CD4-positive, alpha-beta T cell treated with Interleukin-17A for 4 hours (primary cell): Measurements from ENCODE around the gene ZKSCAN4.

Experiments
- DNase-seq: peaks from one replicate; pipeline ENCODE4 v3.0.0-alpha.2; 2020; ENCODE audit warnings: mixed read lengths

ZKSCAN4 gene

GRCh38 chr6:28248916-28249315, 3.2 kb downstream of the ZKSCAN4 start:
- DNase-seq, result no peak

GRCh38 chr6:28245206-28245941, 6.7 kb downstream of the ZKSCAN4 start:
- DNase-seq, result no peak

GRCh38 chr6:28243946-28244345, 8.1 kb downstream of the ZKSCAN4 start:
- DNase-seq, result no peak

DNA sequence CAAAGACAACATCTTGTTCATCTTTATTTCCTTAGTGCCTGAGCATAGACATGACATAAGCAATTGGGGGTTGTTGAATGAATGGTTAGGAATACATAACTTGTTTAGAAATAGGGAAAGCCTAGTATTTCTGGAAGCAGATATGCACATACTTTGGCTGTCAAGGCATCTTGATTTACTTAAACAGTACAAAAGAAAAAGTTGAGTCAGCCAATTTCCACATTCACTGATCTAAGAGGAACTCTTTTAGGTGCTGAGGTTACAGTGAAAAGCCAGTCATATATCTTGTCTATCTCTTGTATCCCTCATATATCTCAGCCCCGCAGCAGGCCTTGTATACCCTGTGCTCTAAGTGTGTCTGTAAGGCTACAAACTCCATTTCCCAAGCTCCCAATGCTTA, 11.6 kb downstream of the ZKSCAN4 start:
- DNase-seq, result no peak

DNA sequence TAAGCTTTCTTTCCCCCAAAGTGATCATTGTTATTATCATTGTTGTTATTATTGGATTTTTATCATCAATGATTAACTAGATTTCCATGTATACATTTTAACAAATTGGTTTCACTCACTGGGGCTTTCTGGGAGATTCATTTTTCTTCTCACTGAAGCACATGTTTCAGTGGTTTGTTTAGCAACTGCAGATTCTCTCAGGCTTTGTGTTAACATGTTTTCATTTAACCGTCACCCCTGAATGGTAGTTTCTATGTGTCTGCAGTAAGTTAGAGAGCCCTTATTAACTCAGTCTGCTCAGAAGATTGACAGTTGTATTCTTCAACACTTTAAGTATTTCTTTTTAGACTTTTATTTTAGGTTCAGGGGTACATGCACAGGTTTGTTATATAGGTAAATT, 12.4 kb downstream of the ZKSCAN4 start:
- DNase-seq, result no peak

- DNase-seq, result no peak
Measured at GRCh38 chr6:28235912-28236452, 16.1 kb downstream of the ZKSCAN4 start.

DNA sequence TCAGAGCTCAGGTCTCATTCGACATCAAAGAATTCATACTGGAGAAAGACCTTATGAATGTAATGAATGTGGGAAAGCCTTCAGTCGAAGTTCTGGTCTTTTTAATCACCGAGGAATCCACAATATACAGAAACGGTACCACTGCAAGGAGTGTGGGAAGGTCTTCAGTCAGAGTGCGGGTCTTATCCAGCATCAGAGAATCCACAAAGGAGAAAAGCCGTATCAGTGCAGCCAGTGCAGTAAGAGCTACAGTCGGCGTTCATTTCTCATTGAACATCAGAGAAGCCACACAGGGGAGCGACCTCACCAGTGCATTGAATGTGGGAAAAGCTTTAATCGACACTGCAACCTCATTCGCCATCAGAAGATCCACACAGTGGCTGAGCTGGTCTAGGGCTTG, 19.3 kb downstream of the ZKSCAN4 start:
- no peak for DNase-seq

DNA sequence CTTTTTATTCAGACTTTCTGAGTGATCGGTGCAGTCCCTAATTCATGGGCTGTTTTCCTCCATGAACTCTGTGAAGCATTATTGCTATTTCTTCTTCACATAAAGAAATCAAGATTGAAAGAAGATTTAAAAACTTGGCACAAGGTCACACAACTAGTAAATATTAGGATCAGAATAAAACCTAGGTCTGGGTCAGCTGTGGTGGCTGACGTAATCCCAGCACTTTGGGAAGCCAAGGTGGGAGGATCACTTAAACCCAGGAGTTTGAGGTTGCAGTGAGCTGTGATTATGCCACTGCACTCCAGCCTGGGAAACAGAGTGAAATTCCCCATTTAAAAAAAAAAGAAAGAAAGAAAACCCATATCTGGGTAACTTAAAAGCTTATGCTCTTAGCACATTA, 25.6 kb downstream of the ZKSCAN4 start:
- no peak for DNase-seq

DNA sequence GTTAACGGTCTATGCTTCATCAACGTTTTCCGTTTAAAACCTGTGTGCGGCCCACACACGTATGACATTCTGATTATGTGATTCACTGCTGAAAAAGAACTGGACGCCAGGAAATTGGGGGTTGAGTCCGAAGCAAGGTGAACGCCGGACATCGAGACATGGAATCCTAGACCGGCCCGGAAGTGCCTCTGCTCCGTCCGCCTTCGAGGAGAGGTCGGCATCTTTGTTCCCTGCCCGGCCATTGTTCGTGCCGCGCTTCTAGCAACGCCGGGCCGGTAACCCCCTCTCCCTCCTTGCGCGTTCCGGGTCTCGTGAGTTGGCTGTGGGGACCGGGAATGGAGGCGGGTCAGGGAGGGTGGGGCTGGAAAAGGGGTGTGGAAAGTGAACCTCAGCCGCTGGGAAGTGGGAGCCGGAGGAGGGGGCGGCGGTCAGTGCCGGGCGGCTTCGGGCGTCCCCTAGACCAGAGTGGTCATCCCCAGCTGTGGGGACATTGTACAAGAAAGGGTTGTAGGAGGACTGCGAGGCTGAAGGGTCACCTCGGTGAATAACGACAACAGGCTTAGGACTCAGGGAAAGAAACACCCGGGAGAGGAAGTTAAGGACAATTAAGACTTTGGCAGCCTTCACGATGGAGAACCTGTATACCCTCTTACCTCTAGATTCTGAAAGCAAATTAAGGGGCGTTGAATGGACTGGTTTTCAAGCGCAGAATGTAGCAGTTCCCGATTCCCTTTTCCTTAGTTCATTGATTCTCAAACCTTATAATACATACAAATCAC, 26.8 kb downstream of the ZKSCAN4 start, which contains the start of gene ZSCAN9:
Gene ZSCAN9 (plus strand): TSS at position 220 of the 779 bp plus-strand sequence. CDS start 1,810 bp downstream, outside the sequence.
- DNase-seq, result peak; percentile 36

DNA sequence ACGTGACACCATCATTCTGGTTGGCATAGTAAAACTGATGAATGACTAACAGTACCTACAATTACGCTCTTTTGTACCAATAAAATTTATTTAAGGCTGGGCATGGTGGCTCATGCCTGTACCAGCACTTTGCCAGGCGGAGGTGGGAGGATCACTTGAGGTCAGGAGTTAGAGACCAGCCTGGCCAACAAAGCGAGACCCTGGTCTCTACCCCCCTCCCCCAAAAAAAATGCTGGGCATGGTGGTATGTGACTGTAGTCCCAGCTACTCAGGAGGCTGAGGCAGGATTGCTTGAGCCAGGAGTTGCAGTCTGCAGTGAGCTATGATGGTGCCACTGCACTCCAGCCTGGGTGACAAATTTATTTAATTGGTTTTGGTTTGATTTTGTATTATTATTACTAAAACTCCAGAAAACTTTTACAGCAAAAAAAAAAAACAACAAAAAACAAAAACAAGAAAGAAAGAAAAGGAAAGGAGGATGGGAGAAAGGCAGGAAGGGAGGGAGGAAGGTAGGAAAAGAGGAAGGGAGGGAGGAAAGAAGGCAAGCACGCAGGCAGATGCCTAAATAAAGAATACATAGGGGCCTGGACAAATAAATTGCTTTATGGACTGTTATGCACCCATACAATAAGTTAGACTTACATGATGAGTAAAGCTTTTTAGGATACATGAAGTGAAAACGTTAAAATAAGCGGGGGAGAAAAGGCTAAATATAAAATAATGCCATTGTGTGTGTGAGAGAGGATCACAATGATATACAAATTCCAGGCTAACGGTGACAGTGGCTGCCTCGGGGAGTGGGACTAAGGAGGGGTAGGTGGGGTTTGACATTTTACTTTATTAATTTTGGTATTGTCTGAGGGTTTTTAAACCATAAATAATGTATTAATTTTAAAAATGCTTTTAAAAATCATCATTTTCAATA, 27.7 kb downstream of the ZKSCAN4 start:
- no peak for DNase-seq

GRCh38 chr6:28220257-28221133, 31.6 kb downstream of the ZKSCAN4 start:
- DNase-seq, result no peak

- DNase-seq, result peak; percentile 37
Measured at GRCh38 chr6:28218312-28219248, 33.5 kb downstream of the ZKSCAN4 start.

- DNase-seq, result no peak
Measured at GRCh38 chr6:28217890-28218289, 34.2 kb downstream of the ZKSCAN4 start.

GRCh38 chr6:28215425-28215824, 36.6 kb downstream of the ZKSCAN4 start:
- no peak for DNase-seq

- no peak for DNase-seq
Measured at GRCh38 chr6:28213213-28213523, 38.9 kb downstream of the ZKSCAN4 start.

GRCh38 chr6:28212510-28213212, 39.4 kb downstream of the ZKSCAN4 start:
- no peak for DNase-seq

DNA sequence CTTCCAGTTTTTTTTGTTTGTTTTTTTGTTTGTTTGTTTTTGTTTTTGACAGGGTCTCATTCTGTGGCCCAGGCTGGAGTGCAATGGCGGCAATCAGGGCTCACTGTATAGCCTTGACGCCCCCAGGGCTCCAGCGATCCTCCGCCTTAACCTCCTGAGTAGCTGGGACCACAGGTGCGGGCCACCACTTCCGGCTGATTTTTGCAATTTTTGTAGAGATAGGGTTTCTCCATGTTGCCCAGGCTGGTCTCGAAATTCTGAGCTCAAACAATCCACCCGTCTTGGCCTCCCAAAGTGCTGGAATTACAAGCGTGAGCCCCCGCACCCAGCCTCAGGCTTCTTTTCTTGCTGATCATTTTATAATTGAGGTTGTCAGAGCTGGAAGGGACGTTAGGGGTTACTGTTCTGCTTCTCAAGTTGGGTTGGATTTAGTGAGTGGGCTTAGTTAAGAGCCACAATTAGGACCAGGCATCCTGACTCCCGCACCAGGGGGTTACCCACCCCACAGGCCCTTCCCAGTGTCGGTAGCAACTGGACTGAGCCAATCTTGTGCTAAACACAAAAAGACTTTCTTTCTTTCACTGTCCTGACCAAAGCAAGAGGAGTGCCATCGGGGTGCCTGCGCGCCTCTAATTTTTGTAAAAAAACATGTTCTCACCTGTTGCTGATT, 40.1 kb downstream of the ZKSCAN4 start:
- DNase-seq, result peak; percentile 2

- DNase-seq, result no peak
Measured at GRCh38 chr6:28209753-28210535, 42.1 kb downstream of the ZKSCAN4 start.
